H1 (cell line): ENCODE data around the gene PSME4. TPM values are rescaled to one million over a fixed set of nuclear protein-coding genes. Genes with fewer than 3 reads are reported as not detected.

ENCODE experiments used
- CTCF ChIA-PET: fragments of 300-600 bp; sonication (Branson Sonifier 250); formaldehyde crosslinking; loops from one replicate; lab custom pipeline; 2021; ENCODE audit not compliant: partially characterized antibody; lab: Charles Lee
- POLR2A ChIA-PET: fragments of 300-600 bp; sonication (Branson Sonifier 250); formaldehyde crosslinking; loops from one replicate; lab custom pipeline; 2021; ENCODE audit warnings: inconsistent platforms; ENCODE audit not compliant: partially characterized antibody; lab: Charles Lee
- DNase-seq, 2 experiments: peaks; one replicate each; pipeline versions ENCODE4 v3.0.0 to v3.0.0-alpha.2; 2010 to 2022; ENCODE audit warnings: low spot score in 2 of 2, low read depth in 1 of 2, mixed read lengths in 1 of 2
- FAIRE-seq: peaks from 2 replicates; lab custom pipeline; 2011; peaks lifted over from hg19 to GRCh38; lab: Jason Lieb, UNC
- H2AFZ ChIP-seq: 2 replicates; pipeline ENCODE4 v1.8.1; 2012; ENCODE audit warnings: low read length, inconsistent platforms
- H2AK5ac ChIP-seq: 2 replicates; pipeline ENCODE4 v1.6.1; 2013; ENCODE audit warnings: low read depth, low read length
- H2BK120ac ChIP-seq: replicated peaks from 2 replicates; pipeline ENCODE3; 2013; ENCODE audit warnings: low read depth, low read length, inconsistent platforms
- H2BK12ac ChIP-seq: 2 replicates; pipeline ENCODE4 v1.6.1; 2013; ENCODE audit warnings: low read depth, low read length
- H2BK15ac ChIP-seq: 2 replicates; pipeline ENCODE4 v1.6.1; 2013; ENCODE audit warnings: low read length
- H2BK20ac ChIP-seq: 2 replicates; pipeline ENCODE4 v1.6.1; 2013; ENCODE audit warnings: low read length
- H2BK5ac ChIP-seq: 2 replicates; pipeline ENCODE4 v1.6.1; 2013; ENCODE audit warnings: low read depth, low read length
- H3K14ac ChIP-seq: 2 replicates; pipeline ENCODE4 v1.6.1; 2013; ENCODE audit warnings: inconsistent platforms; ENCODE audit not compliant: insufficient read length
- H3K18ac ChIP-seq: 2 replicates; pipeline ENCODE4 v1.6.1; 2013; ENCODE audit warnings: low read length; ENCODE audit errors: extremely low read depth
- H3K23ac ChIP-seq: 2 replicates; pipeline ENCODE4 v1.6.1; 2013; ENCODE audit warnings: inconsistent platforms; ENCODE audit not compliant: insufficient read length
- H3K23me2 ChIP-seq: 2 replicates; pipeline ENCODE4 v1.6.1; 2013; ENCODE audit warnings: low read depth, low read length
- H3K27ac ChIP-seq: 2 replicates; pipeline ENCODE4 v1.6.1; 2011; ENCODE audit warnings: low read depth, low read length, inconsistent platforms
- H3K27me3 ChIP-seq, 4 experiments: replicated peaks in 1 of 4; 1 replicate in 1 of 4; 2 replicates in 3 of 4; pipeline versions ENCODE4 v1.6.1 to v1.8.1; 2011 to 2013; ENCODE audit warnings: low read length in 3 of 4, mild to moderate bottlenecking in 3 of 4, inconsistent platforms in 2 of 4, mixed read lengths in 2 of 4, moderate library complexity in 1 of 4; ENCODE audit not compliant: control insufficient read depth in 3 of 4, insufficient read depth in 3 of 4; ENCODE audit errors: extremely low read depth in 1 of 4
- H3K36me3 ChIP-seq, 4 experiments: 2 replicates each; pipeline versions ENCODE4 v1.6.1 to v1.8.1; 2011 to 2013; ENCODE audit warnings: mild to moderate bottlenecking in 4 of 4, low read length in 3 of 4, moderate library complexity in 2 of 4, control low read depth in 1 of 4, inconsistent platforms in 1 of 4; ENCODE audit not compliant: insufficient read depth in 4 of 4, control insufficient read depth in 2 of 4
- H3K4ac ChIP-seq: replicated peaks from 2 replicates; pipeline ENCODE3; 2013; ENCODE audit warnings: low read length, low read depth, mixed read lengths, inconsistent platforms; ENCODE audit not compliant: insufficient read length
- H3K4me1 ChIP-seq, 4 experiments: replicated peaks in 1 of 4; 1 replicate in 1 of 4; 2 replicates in 3 of 4; pipeline versions ENCODE4 v1.6.1 to v1.8.1; 2011 to 2013; ENCODE audit warnings: low read length in 3 of 4, inconsistent platforms in 2 of 4, mixed read lengths in 1 of 4; ENCODE audit not compliant: insufficient read depth in 4 of 4, control insufficient read depth in 3 of 4
- H3K4me2 ChIP-seq, 2 experiments: 2 replicates each; pipeline versions ENCODE4 v1.6.1 to v1.8.1; 2011 to 2013; ENCODE audit warnings: low read depth in 2 of 2, low read length in 2 of 2, control low read depth in 1 of 2, inconsistent platforms in 1 of 2, mild to moderate bottlenecking in 1 of 2; ENCODE audit not compliant: insufficient read depth in 1 of 2
- H3K4me3 ChIP-seq, 4 experiments: fragments of 200-600, 300-600 bp in 1 of 4; sonication (generic), shearing (Covaris generic), sonication (Bioruptor Twin) in 1 of 4; 2 replicates each; pipeline versions ENCODE4 v1.5.1 to v1.8.1; 2011 to 2016; ENCODE audit warnings: low read length in 4 of 4, low read depth in 3 of 4, control low read depth in 2 of 4, inconsistent platforms in 2 of 4, mild to moderate bottlenecking in 2 of 4, mixed read lengths in 1 of 4, moderate library complexity in 1 of 4; ENCODE audit not compliant: insufficient read depth in 2 of 4; ENCODE audit errors: extremely low read depth in 1 of 4
- H3K56ac ChIP-seq: replicated peaks from 2 replicates; pipeline ENCODE3; 2013; ENCODE audit warnings: low read depth, mild to moderate bottlenecking, mixed read lengths, low read length, inconsistent platforms; ENCODE audit not compliant: insufficient read length
- H3K79me1 ChIP-seq: 2 replicates; pipeline ENCODE4 v1.6.1; 2013; ENCODE audit warnings: low read depth, low read length, control low read depth
- H3K79me2 ChIP-seq, 2 experiments: 2 replicates each; pipeline versions ENCODE4 v1.6.1 to v1.8.1; 2012 to 2013; ENCODE audit warnings: low read length in 2 of 2, mild to moderate bottlenecking in 2 of 2, inconsistent platforms in 1 of 2; ENCODE audit not compliant: insufficient read depth in 2 of 2, control insufficient read depth in 1 of 2
- H3K9ac ChIP-seq, 4 experiments: replicated peaks in 1 of 4; 1 replicate in 1 of 4; 2 replicates in 3 of 4; pipeline versions ENCODE4 v1.6.1 to v1.8.1; 2011 to 2013; ENCODE audit warnings: low read depth in 3 of 4, low read length in 3 of 4, control low read depth in 2 of 4, mild to moderate bottlenecking in 2 of 4, moderate library complexity in 2 of 4, inconsistent platforms in 1 of 4; ENCODE audit errors: extremely low read depth in 1 of 4
- H3K9me3 ChIP-seq, 2 experiments: 2 replicates each; pipeline versions ENCODE4 v1.6.1 to v1.8.1; 2012 to 2013; ENCODE audit warnings: mild to moderate bottlenecking in 2 of 2, moderate library complexity in 2 of 2, control low read depth in 1 of 2, inconsistent platforms in 1 of 2, low read depth in 1 of 2, low read length in 1 of 2, mixed read lengths in 1 of 2; ENCODE audit not compliant: insufficient read depth in 2 of 2
- H4K20me1 ChIP-seq, 2 experiments: replicated peaks in 1 of 2; 2 replicates each; pipeline versions ENCODE3 to v1.8.1; 2011 to 2013; ENCODE audit warnings: inconsistent platforms in 2 of 2, low read length in 2 of 2, mild to moderate bottlenecking in 1 of 2; ENCODE audit not compliant: insufficient read depth in 2 of 2, control insufficient read depth in 1 of 2
- H4K5ac ChIP-seq: 2 replicates; pipeline ENCODE4 v1.6.1; 2013; ENCODE audit warnings: low read length, low read depth, mixed read lengths, inconsistent platforms; ENCODE audit not compliant: insufficient read length
- H4K8ac ChIP-seq: 2 replicates; pipeline ENCODE4 v1.8.0; 2013; ENCODE audit warnings: mild to moderate bottlenecking, moderate library complexity, low read length, inconsistent platforms; ENCODE audit not compliant: insufficient read depth; ENCODE audit errors: extremely low read depth
- H4K91ac ChIP-seq: replicated peaks from 2 replicates; pipeline ENCODE3; 2013; ENCODE audit warnings: low read length, mixed read lengths, inconsistent platforms; ENCODE audit not compliant: insufficient read length
- ATF3 ChIP-seq: IDR thresholded peaks from 2 replicates; pipeline ENCODE4 v1.6.1; 2011; ENCODE audit warnings: low read depth, mild to moderate bottlenecking, low read length; ENCODE audit not compliant: insufficient read depth
- CBX5 ChIP-seq: fragments of 300-800, 300-1000 bp; sonication (generic); IDR thresholded peaks from 2 replicates; pipeline ENCODE4 v1.7.1; 2016; ENCODE audit warnings: antibody characterized with exemption, low read length, low read depth
- CTBP2 ChIP-seq: IDR thresholded peaks from 2 replicates; pipeline ENCODE4 v1.7.0; 2011; ENCODE audit warnings: borderline replicate concordance, mild to moderate bottlenecking, moderate library complexity, mixed read lengths, low read length; ENCODE audit not compliant: insufficient read depth, insufficient read length
- EZH2 ChIP-seq: fragments of 200-600 bp; sonication (generic); IDR thresholded peaks from 2 replicates; pipeline ENCODE4 v1.7.1; 2012; ENCODE audit warnings: low read depth, mild to moderate bottlenecking, moderate library complexity, low read length, inconsistent platforms; ENCODE audit not compliant: severe bottlenecking
- GABPA ChIP-seq: IDR thresholded peaks from 2 replicates; pipeline ENCODE4 v1.6.1; 2011; ENCODE audit warnings: mild to moderate bottlenecking, low read length, moderate library complexity, borderline replicate concordance; ENCODE audit not compliant: insufficient read depth
- JUN ChIP-seq: IDR thresholded peaks from 2 replicates; pipeline ENCODE4 v1.6.1; 2011; ENCODE audit warnings: low read depth, mild to moderate bottlenecking, improper control_type of control experiment, low read length
- RNF2 ChIP-seq: fragments of 200-900, 300-1000 bp; sonication (generic); IDR thresholded peaks from 2 replicates; pipeline ENCODE4 v1.7.1; 2016; ENCODE audit warnings: borderline replicate concordance, low read depth, mild to moderate bottlenecking, antibody characterized with exemption, low read length; ENCODE audit not compliant: poor library complexity, severe bottlenecking; ENCODE audit errors: missing control alignments
- RXRA ChIP-seq: IDR thresholded peaks from 2 replicates; pipeline ENCODE4 v1.6.1; 2011; ENCODE audit warnings: low read depth, mild to moderate bottlenecking, low read length, moderate library complexity; ENCODE audit not compliant: insufficient read depth
- SIN3A ChIP-seq, 2 experiments: IDR thresholded peaks in 1 of 2; conservative IDR thresholded peaks in 1 of 2; 2 replicates each; pipeline ENCODE4 v1.6.1; 2011 to 2012; ENCODE audit warnings: low read length in 2 of 2, improper control_type of control experiment in 1 of 2, low read depth in 1 of 2, mild to moderate bottlenecking in 1 of 2
- TEAD4 ChIP-seq: IDR thresholded peaks from 2 replicates; pipeline ENCODE4 v1.6.1; 2012; ENCODE audit warnings: low read depth, low read length, inconsistent platforms, mixed read lengths
- polyA plus RNA-seq, 7 experiments: library from polyadenylated mRNA; depleted of rRNA in 3 of 7; stranded (reverse) in 5 of 7; unstranded in 2 of 7; fragments of >200 nt in 5 of 7; fragments of 200-250 nt in 2 of 7; gene quantifications; 1 replicate in 5 of 7; 2 replicates in 1 of 7; 4 replicates in 1 of 7; pipeline versions ENCODE4 v1.2.1 to v1.2.3, GENCODE V29; 2011 to 2013; ENCODE audit warnings: missing spikeins in 2 of 7, mixed read lengths in 2 of 7
- total RNA-seq: library from RNA; stranded (reverse); fragmentation: NEBNext Ultra II Directional; extraction: Animal tissue kit (Norgen Biotek cat#: 25700); gene quantifications from 2 replicates; pipeline ENCODE4 v1.2.1, GENCODE V29; 2021

PSME4 gene
- total and polyA plus RNA-seq, 2 of the 8 experiments (the other 6 are each of a cell fraction or from before 2014, with no cell fraction given) = 42.2 to 116 TPM

- POLR2A ChIA-PET = interaction anchor here (1.0 kb wide), 1 partner anchor 21 kb away, joined by 3 read pairs; the partner anchor contains the start of gene PSME4
Measured at GRCh38 chr2:53991948-53992347, 21.2 kb upstream of the PSME4 start.

More at GRCh38 chr2:53991948-53992347, 21.2 kb upstream of the PSME4 start:
- Histone ChIP-seq H4K20me1 (no peaks in the 10 kb centered on the region), H2AK5ac (no peak overlapping the region), H3K27me3 (no peaks in the 10 kb centered on the region), H4K8ac (no peak overlapping the region), H3K36me3 (no peaks in the 10 kb centered on the region), H3K9ac (no peak overlapping the region), H3K9me3 (no peaks in the 10 kb centered on the region), H2BK12ac (no peak overlapping the region), H3K4me2 (no peak overlapping the region), H3K4me3 (no peak overlapping the region), H3K79me2 (no peaks in the 10 kb centered on the region), H3K4ac (no peak overlapping the region), H3K23me2 (no peaks in the 10 kb centered on the region), H2BK5ac (no peak overlapping the region), H3K79me1 (no peaks in the 10 kb centered on the region), H3K4me1 (no peaks in the 10 kb centered on the region), H3K18ac (no peak overlapping the region), H4K5ac (no peak overlapping the region), H2BK20ac (no peak overlapping the region), H3K56ac (no peak overlapping the region), H3K27ac (no peak overlapping the region), H2AFZ (no peak overlapping the region), H2BK120ac (no peak overlapping the region), H3K14ac (no peak overlapping the region), H4K91ac (no peak overlapping the region), H2BK15ac (no peak overlapping the region), H3K23ac (no peak overlapping the region)
- DNase-seq (no peak), FAIRE-seq (no peak)
- CTCF ChIA-PET = no interaction called here
- no peak for TF ChIP-seq GABPA
- TF ChIP-seq RXRA = no peak
- no peak for TF ChIP-seq CBX5
- TF ChIP-seq RNF2 = no peak
- no peak for TF ChIP-seq ATF3
- TF ChIP-seq CTBP2 = no peak
- TF ChIP-seq TEAD4 = no peak
- no peak for TF ChIP-seq JUN
- no peak for TF ChIP-seq SIN3A (conservative IDR thresholded peaks at IDR 0.05 in 1 of 2, IDR thresholded peaks at IDR 0.05 in 1 of 2; ENCODE audit: low read depth in 1 of 2, low read length in 2 of 2)
- no peak for TF ChIP-seq EZH2
